ENCODE measurements around the gene REXO4.

- TF ChIP-seq MLX (CRISPR knock-in tag; IDR thresholded peaks at IDR 0.05) (no peak), CTCF (IDR thresholded peaks at IDR 0.05) (no peak), ATF3 (CRISPR knock-in tag; conservative IDR thresholded peaks at IDR 0.05) (no peak), FOXP1 (CRISPR knock-in tag; IDR thresholded peaks at IDR 0.05; ENCODE audit: borderline replicate concordance) (no peak)
Observed at GRCh38 chr9:133374612-133375115, 43.1 kb downstream of the REXO4 start.
